Measurements from ENCODE around the gene SLC16A9.

The SLC16A9 gene

GRCh38 chr10:59631882-59632807 is 77.5 kb downstream of the SLC16A9 start:
- Histone ChIP-seq H3K27ac (ENCODE audit: low read depth, low read length) (no peak overlapping the region), H3K27me3 (ENCODE audit: control insufficient read depth in 5 of 5, insufficient read depth in 4 of 5, low read length in 5 of 5) (no peaks in the 10 kb centered on the region), H3K4me1 (ENCODE audit: control insufficient read depth in 5 of 5, insufficient read depth in 5 of 5, low read length in 5 of 5) (no peaks in the 10 kb centered on the region), H3K4me3 (ENCODE audit: low read depth in 1 of 5, low read length in 5 of 5) (no peak overlapping the region), H3K36me3 (ENCODE audit: control insufficient read depth in 5 of 5, insufficient read depth in 5 of 5, low read length in 5 of 5) (no peaks in the 10 kb centered on the region), H3K9ac (ENCODE audit: low read length in 5 of 5) (no peak overlapping the region), H3K9me3 (ENCODE audit: control insufficient read depth in 5 of 5, low read length in 5 of 5) (no peaks in the 10 kb centered on the region)

DNA sequence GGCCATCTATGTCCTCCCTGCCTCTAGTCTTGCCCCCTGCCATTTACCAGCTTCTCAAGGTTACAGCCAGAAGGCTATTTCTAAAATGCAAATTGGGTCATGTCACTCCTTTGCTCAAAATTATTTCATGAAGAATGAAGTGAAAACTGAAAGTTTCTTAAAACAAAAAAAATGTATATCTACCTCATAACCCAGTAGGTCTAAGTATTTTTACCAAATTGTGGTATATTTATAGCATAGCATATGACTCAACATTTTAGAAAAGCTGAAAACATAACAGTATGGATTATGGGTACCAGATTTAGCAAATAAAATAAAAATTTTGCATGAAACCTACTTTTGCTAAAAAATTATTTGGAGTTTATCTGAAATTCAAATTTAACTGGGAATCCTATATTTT is 78.4 kb downstream of the SLC16A9 start:
- Histone ChIP-seq H3K9ac (ENCODE audit: low read length in 5 of 5) (no peak overlapping the region), H3K4me1 (ENCODE audit: control insufficient read depth in 5 of 5, insufficient read depth in 5 of 5, low read length in 5 of 5) (no peaks in the 10 kb centered on the region), H3K9me3 (ENCODE audit: control insufficient read depth in 5 of 5, low read length in 5 of 5) (no peaks in the 10 kb centered on the region), H3K27ac (ENCODE audit: low read depth, low read length) (no peak overlapping the region), H3K36me3 (ENCODE audit: control insufficient read depth in 5 of 5, insufficient read depth in 5 of 5, low read length in 5 of 5) (no peaks in the 10 kb centered on the region), H3K27me3 (ENCODE audit: control insufficient read depth in 5 of 5, insufficient read depth in 4 of 5, low read length in 5 of 5) (no peaks in the 10 kb centered on the region), H3K4me3 (ENCODE audit: low read depth in 1 of 5, low read length in 5 of 5) (no peak overlapping the region)

DNA sequence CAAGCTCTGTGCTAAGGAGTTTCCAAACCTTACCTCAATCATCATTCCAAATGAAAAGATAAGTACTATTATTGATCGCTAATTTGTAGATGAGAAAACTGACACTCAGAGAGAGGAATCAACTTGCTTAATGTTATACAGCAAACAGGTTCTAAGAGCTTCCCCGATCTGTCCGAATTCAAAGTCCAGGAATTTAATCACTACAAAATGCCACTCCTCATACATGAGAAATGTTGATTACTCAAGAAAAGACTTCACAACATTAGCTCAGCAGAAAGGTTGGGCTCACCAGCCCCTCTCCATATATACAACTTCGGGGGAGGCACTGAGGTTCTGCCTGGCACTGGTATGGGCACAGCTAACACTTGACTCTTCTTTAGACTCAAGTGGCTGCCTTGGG is 80.7 kb downstream of the SLC16A9 start:
- H3K9me3 ChIP-seq (ENCODE audit: control insufficient read depth in 5 of 5, low read length in 5 of 5), result no peaks in the 10 kb centered on the region
- H3K27ac ChIP-seq (ENCODE audit: low read depth, low read length), result no peak overlapping the region
- H3K27me3 ChIP-seq (ENCODE audit: control insufficient read depth in 5 of 5, insufficient read depth in 4 of 5, low read length in 5 of 5), result no peaks in the 10 kb centered on the region
- no peaks in the 10 kb centered on the region for H3K36me3 ChIP-seq (ENCODE audit: control insufficient read depth in 5 of 5, insufficient read depth in 5 of 5, low read length in 5 of 5)
- H3K4me3 ChIP-seq (ENCODE audit: low read depth in 1 of 5, low read length in 5 of 5), result no peak overlapping the region
- no peak overlapping the region for H3K9ac ChIP-seq (ENCODE audit: low read length in 5 of 5)
- H3K4me1 ChIP-seq (ENCODE audit: control insufficient read depth in 5 of 5, insufficient read depth in 5 of 5, low read length in 5 of 5), result peaks cover 0 to under 1% (median 0%) of the 10 kb centered on the region in 5 donors

GRCh38 chr10:59628456-59628855 is 81.2 kb downstream of the SLC16A9 start:
- Histone ChIP-seq H3K27ac (ENCODE audit: low read depth, low read length) (no peak overlapping the region), H3K4me3 (ENCODE audit: low read depth in 1 of 5, low read length in 5 of 5) (no peak overlapping the region), H3K9ac (ENCODE audit: low read length in 5 of 5) (no peak overlapping the region), H3K4me1 (ENCODE audit: control insufficient read depth in 5 of 5, insufficient read depth in 5 of 5, low read length in 5 of 5) (peaks cover 0 to 5% (median 0%) of the 10 kb centered on the region in 5 donors), H3K9me3 (ENCODE audit: control insufficient read depth in 5 of 5, low read length in 5 of 5) (no peaks in the 10 kb centered on the region), H3K27me3 (ENCODE audit: control insufficient read depth in 5 of 5, insufficient read depth in 4 of 5, low read length in 5 of 5) (no peaks in the 10 kb centered on the region), H3K36me3 (ENCODE audit: control insufficient read depth in 5 of 5, insufficient read depth in 5 of 5, low read length in 5 of 5) (no peaks in the 10 kb centered on the region)

DNA sequence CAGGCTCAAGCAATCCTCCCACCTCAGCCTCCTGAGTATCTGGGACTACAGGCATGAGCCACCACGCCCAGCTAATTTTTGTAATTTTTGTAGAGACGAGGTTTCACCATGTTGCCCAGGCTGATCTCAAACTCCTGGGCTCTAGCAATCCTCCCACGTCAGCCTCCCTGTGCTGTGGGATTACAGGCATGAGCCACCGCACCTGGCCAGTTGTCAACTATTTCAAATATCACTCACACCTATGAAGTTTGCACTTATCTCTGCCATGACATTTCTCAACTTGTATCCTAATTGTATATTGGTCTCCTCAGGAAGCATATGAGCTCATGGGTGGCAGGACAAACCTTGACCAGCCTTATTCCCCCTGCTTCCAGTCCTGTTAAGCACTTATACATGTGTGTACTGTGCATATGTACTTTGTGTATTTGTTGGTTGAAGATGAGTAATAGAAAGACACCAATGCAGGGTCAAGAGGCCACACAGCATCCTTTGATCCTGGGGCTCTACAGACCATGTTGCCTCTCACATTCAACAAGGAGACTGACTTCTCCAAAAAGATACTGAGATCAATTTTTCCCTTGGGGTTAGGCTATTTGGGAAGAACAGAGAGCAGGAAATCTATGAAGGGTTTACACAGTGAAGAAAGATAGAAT is 82.2 kb downstream of the SLC16A9 start:
- Histone ChIP-seq H3K4me3 (ENCODE audit: low read depth in 1 of 5, low read length in 5 of 5) (no peak overlapping the region), H3K36me3 (ENCODE audit: control insufficient read depth in 5 of 5, insufficient read depth in 5 of 5, low read length in 5 of 5) (no peaks in the 10 kb centered on the region), H3K9ac (ENCODE audit: low read length in 5 of 5) (no peak overlapping the region), H3K9me3 (ENCODE audit: control insufficient read depth in 5 of 5, low read length in 5 of 5) (no peaks in the 10 kb centered on the region), H3K27ac (ENCODE audit: low read depth, low read length) (no peak overlapping the region), H3K27me3 (ENCODE audit: control insufficient read depth in 5 of 5, insufficient read depth in 4 of 5, low read length in 5 of 5) (no peaks in the 10 kb centered on the region), H3K4me1 (ENCODE audit: control insufficient read depth in 5 of 5, insufficient read depth in 5 of 5, low read length in 5 of 5) (peaks cover 0 to 8% (median 0%) of the 10 kb centered on the region in 5 donors)

GRCh38 chr10:59626523-59626869 is 83.2 kb downstream of the SLC16A9 start:
- Histone ChIP-seq H3K4me3 (ENCODE audit: low read depth in 1 of 5, low read length in 5 of 5) (no peak overlapping the region), H3K9ac (ENCODE audit: low read length in 5 of 5) (no peak overlapping the region), H3K27ac (ENCODE audit: low read depth, low read length) (no peak overlapping the region)

DNA sequence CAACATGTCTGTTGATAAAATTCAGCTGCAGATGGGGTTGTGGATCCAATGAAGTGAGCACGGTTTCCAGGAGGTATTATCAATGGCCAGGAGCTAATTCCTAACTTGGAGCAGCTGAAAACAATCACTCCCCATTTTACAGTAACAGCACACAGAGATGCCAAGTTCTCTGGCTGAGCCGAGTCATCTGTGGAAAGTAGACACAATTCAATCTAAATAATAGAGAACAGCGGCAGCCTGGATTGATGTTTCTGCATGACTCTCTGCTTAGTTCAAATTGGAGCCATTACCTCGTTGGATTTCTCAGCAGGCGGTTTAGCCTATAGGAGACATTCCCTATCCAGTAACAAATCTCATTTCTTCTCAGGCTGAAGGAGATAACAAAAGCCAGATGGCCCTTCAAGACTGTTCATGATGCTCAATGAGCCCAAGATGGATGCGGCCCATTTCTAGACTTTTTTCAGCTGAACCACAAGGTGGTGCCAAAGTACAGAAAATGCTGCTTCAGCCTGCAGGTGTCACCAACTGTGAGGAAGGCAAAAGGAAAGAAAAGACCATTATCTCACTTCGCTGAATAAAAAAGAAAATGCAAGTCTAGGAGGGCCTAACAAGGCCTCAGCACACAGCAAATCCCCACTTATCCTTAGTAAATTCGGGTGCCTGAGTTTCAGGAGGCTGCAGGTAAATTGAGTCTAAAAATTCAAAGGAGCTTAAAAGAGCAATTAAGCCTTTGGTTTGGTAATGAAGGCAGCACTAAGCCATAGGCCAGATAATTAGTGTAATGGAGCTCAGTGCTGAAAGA is 83.7 kb downstream of the SLC16A9 start:
- Histone ChIP-seq H3K27me3 (ENCODE audit: control insufficient read depth in 5 of 5, insufficient read depth in 4 of 5, low read length in 5 of 5) (no peaks in the 10 kb centered on the region), H3K27ac (ENCODE audit: low read depth, low read length) (no peak overlapping the region), H3K36me3 (ENCODE audit: control insufficient read depth in 5 of 5, insufficient read depth in 5 of 5, low read length in 5 of 5) (no peaks in the 10 kb centered on the region), H3K9me3 (ENCODE audit: control insufficient read depth in 5 of 5, low read length in 5 of 5) (no peaks in the 10 kb centered on the region), H3K4me1 (ENCODE audit: control insufficient read depth in 5 of 5, insufficient read depth in 5 of 5, low read length in 5 of 5) (peaks cover 0 to 8% (median 0%) of the 10 kb centered on the region in 5 donors), H3K9ac (ENCODE audit: low read length in 5 of 5) (no peak overlapping the region), H3K4me3 (ENCODE audit: low read depth in 1 of 5, low read length in 5 of 5) (no peak overlapping the region)

More at GRCh38 chr10:59626523-59626869, 83.2 kb downstream of the SLC16A9 start:
- Histone ChIP-seq H3K27me3 (ENCODE audit: control insufficient read depth in 5 of 5, insufficient read depth in 4 of 5, low read length in 5 of 5) (no peaks in the 10 kb centered on the region), H3K36me3 (ENCODE audit: control insufficient read depth in 5 of 5, insufficient read depth in 5 of 5, low read length in 5 of 5) (no peaks in the 10 kb centered on the region), H3K9me3 (ENCODE audit: control insufficient read depth in 5 of 5, low read length in 5 of 5) (no peaks in the 10 kb centered on the region), H3K4me1 (ENCODE audit: control insufficient read depth in 5 of 5, insufficient read depth in 5 of 5, low read length in 5 of 5) (peaks cover 0 to 8% (median 0%) of the 10 kb centered on the region in 5 donors)

- no peaks in the 10 kb centered on the region for H3K9me3 ChIP-seq (ENCODE audit: control insufficient read depth in 5 of 5, low read length in 5 of 5)
- no peak overlapping the region for H3K9ac ChIP-seq (ENCODE audit: low read length in 5 of 5)
- H3K27ac ChIP-seq (ENCODE audit: low read depth, low read length), result no peak overlapping the region
- peaks cover 0 to 8% (median 0%) of the 10 kb centered on the region in 5 donors for H3K4me1 ChIP-seq (ENCODE audit: control insufficient read depth in 5 of 5, insufficient read depth in 5 of 5, low read length in 5 of 5)
- H3K4me3 ChIP-seq (ENCODE audit: low read depth in 1 of 5, low read length in 5 of 5), result no peak overlapping the region
- H3K36me3 ChIP-seq (ENCODE audit: control insufficient read depth in 5 of 5, insufficient read depth in 5 of 5, low read length in 5 of 5), result no peaks in the 10 kb centered on the region
- no peaks in the 10 kb centered on the region for H3K27me3 ChIP-seq (ENCODE audit: control insufficient read depth in 5 of 5, insufficient read depth in 4 of 5, low read length in 5 of 5)
These were observed 84.7 kb downstream of the SLC16A9 start for GRCh38 chr10:59624951-59625350.

- H3K27ac ChIP-seq (ENCODE audit: low read depth, low read length), result no peak overlapping the region
- peaks cover 0 to 8% (median 0%) of the 10 kb centered on the region in 5 donors for H3K4me1 ChIP-seq (ENCODE audit: control insufficient read depth in 5 of 5, insufficient read depth in 5 of 5, low read length in 5 of 5)
- no peak overlapping the region for H3K9ac ChIP-seq (ENCODE audit: low read length in 5 of 5)
- H3K4me3 ChIP-seq (ENCODE audit: low read depth in 1 of 5, low read length in 5 of 5), result no peak overlapping the region
- H3K27me3 ChIP-seq (ENCODE audit: control insufficient read depth in 5 of 5, insufficient read depth in 4 of 5, low read length in 5 of 5), result no peaks in the 10 kb centered on the region
- no peaks in the 10 kb centered on the region for H3K9me3 ChIP-seq (ENCODE audit: control insufficient read depth in 5 of 5, low read length in 5 of 5)
- no peaks in the 10 kb centered on the region for H3K36me3 ChIP-seq (ENCODE audit: control insufficient read depth in 5 of 5, insufficient read depth in 5 of 5, low read length in 5 of 5)
These were observed 85.5 kb downstream of the SLC16A9 start for GRCh38 chr10:59624136-59624535.

All from subcutaneous abdominal adipose tissue (tissue), 5 donors.